ENCODE results near the gene TAS1R3.
A peak's percentile ranks its signal among the peaks of the same experiment; 100 is the strongest.

The TAS1R3 gene

GRCh38 chr1:1307923-1308755 lies 22.9 kb upstream of the TAS1R3 start, which contains the start of the genes ACAP3 and PUSL1:
Gene ACAP3 (minus strand): TSS chr1:1307930. CDS start chr1:1307815, 115 bp downstream.
Gene PUSL1 (plus strand): TSS chr1:1308597. CDS start chr1:1308644, 47 bp downstream.
- Mint-ChIP-seq H3K4me3 (peak within 1 kb of the TSS; percentile 89 to 92 (median 90)), H3K27me3 (ENCODE audit: low read depth) (no peaks in the 10 kb centered on the region), H3K9me3 (no peaks in the 10 kb centered on the region), H3K36me3 (ENCODE audit: low read depth) (no peaks in the 10 kb centered on the region), H3K4me1 (peaks cover 22% of the 10 kb centered on the region), H3K27ac (peak within 1 kb of the TSS; percentile 51 to 81 (median 72))
- TF ChIP-seq, protein P1, sequence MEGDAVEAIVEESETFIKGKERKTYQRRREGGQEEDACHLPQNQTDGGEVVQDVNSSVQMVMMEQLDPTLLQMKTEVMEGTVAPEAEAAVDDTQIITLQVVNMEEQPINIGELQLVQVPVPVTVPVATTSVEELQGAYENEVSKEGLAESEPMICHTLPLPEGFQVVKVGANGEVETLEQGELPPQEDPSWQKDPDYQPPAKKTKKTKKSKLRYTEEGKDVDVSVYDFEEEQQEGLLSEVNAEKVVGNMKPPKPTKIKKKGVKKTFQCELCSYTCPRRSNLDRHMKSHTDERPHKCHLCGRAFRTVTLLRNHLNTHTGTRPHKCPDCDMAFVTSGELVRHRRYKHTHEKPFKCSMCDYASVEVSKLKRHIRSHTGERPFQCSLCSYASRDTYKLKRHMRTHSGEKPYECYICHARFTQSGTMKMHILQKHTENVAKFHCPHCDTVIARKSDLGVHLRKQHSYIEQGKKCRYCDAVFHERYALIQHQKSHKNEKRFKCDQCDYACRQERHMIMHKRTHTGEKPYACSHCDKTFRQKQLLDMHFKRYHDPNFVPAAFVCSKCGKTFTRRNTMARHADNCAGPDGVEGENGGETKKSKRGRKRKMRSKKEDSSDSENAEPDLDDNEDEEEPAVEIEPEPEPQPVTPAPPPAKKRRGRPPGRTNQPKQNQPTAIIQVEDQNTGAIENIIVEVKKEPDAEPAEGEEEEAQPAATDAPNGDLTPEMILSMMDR (IDR thresholded peaks at IDR 0.05; ENCODE audit: unreplicated experiment in 3 of 3), result no peak

DNA sequence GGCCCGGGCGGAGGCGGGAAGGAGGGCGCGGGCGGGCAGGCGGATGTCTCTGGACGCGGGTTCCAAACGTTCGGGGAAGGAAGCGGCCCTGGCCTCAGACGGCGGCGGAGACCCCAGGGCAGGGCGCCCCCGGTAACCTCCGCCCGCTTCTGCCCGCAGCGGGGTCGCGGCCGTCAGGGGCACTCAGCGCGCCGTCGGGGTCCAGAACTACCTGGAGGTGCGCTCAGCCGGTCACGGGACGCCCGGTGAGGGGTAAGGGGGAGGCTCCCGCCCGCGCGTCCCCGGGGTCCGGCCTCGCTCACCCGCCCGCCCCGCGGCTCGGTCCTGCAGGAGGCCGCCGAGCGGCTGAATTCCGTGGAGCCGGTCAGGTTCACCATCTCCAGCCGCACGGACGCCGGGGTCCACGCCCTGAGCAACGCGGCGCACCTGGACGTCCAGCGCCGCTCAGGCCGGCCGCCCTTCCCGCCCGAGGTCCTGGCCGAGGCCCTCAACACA lies 22.3 kb upstream of the TAS1R3 start:
- peaks cover 3% of the 10 kb centered on the region for H3K36me3 Mint-ChIP-seq (ENCODE audit: low read depth)
- peaks cover 22% of the 10 kb centered on the region for H3K4me1 Mint-ChIP-seq
- H3K27me3 Mint-ChIP-seq (ENCODE audit: low read depth), result no peaks in the 10 kb centered on the region

DNA sequence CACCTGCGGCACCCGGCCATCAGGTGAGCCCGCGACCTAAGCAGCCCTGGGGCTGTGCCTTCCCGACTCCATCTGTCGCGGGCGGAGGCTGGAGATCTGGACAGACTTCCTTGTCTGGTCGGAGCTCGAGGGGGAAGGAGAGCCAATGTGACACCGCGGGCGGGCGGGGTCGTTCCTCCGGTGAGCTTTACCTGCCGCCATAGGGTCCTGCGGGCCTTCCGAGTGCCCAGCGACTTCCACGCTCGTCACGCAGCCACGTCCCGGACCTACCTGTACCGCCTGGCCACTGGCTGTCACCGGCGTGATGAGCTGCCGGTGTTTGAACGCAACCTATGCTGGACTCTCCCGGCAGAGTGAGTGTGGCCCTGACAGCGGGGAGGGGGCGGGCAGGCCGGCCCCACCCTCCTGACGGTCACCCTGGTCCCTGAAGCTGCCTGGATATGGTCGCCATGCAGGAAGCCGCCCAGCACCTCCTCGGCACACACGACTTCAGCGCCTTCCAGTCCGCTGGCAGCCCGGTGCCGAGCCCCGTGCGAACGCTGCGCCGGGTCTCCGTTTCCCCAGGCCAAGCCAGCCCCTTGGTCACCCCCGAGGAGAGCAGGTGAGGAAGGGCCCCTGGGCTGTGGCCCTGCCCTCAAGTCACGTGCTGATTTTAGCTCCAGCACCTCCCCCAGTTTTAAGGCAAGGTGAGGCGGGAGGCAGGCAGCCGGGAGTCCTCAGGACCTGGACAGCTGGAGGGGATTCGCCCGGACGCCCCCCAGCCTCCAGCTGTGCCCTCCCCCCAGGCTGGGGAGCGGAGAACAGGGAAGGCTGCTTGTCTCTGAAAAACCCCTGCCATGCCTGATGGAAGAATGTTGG lies 21.6 kb upstream of the TAS1R3 start:
- Mint-ChIP-seq H3K9me3 (no peaks in the 10 kb centered on the region), H3K4me3 (peak overlapping the region; percentile 75 to 79 (median 75)), H3K27me3 (ENCODE audit: low read depth) (no peaks in the 10 kb centered on the region), H3K4me1 (peaks cover 20% of the 10 kb centered on the region), H3K27ac (no peak overlapping the region), H3K36me3 (ENCODE audit: low read depth) (peaks cover 4% of the 10 kb centered on the region)
- TF ChIP-seq, protein P1 (IDR thresholded peaks at IDR 0.05; ENCODE audit: unreplicated experiment in 3 of 3), result no peak

More for the DNA sequence above, 22.3 kb upstream of the TAS1R3 start:
- TF ChIP-seq, protein P1 (IDR thresholded peaks at IDR 0.05; ENCODE audit: unreplicated experiment in 3 of 3), result no peak
- no peaks in the 10 kb centered on the region for H3K9me3 Mint-ChIP-seq
- no peak overlapping the region for H3K27ac Mint-ChIP-seq
- peak overlapping the region; percentile 80 to 86 (median 84) for H3K4me3 Mint-ChIP-seq

DNA sequence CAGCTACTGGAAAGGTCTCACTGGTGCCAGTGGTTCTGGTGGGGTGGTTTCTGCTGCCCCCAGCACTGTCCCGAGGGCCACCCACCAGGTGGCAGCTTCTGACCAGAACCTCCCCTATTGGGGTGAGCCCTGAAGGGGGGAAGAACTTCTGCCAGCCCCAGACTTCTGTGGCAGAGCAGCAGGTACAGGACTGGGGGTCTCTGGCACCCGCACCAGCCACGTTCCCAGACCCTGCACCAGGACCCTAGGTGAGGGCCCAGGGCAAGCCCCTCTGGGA lies 21.0 kb upstream of the TAS1R3 start:
- Mint-ChIP-seq H3K4me3 (peak overlapping the region; percentile 75 to 79 (median 75)), H3K27ac (no peak overlapping the region), H3K4me1 (peaks cover 15% of the 10 kb centered on the region), H3K9me3 (no peaks in the 10 kb centered on the region), H3K36me3 (ENCODE audit: low read depth) (peaks cover 4% of the 10 kb centered on the region), H3K27me3 (ENCODE audit: low read depth) (no peaks in the 10 kb centered on the region)
- TF ChIP-seq, protein P1 (IDR thresholded peaks at IDR 0.05; ENCODE audit: unreplicated experiment in 3 of 3), result no peak

DNA sequence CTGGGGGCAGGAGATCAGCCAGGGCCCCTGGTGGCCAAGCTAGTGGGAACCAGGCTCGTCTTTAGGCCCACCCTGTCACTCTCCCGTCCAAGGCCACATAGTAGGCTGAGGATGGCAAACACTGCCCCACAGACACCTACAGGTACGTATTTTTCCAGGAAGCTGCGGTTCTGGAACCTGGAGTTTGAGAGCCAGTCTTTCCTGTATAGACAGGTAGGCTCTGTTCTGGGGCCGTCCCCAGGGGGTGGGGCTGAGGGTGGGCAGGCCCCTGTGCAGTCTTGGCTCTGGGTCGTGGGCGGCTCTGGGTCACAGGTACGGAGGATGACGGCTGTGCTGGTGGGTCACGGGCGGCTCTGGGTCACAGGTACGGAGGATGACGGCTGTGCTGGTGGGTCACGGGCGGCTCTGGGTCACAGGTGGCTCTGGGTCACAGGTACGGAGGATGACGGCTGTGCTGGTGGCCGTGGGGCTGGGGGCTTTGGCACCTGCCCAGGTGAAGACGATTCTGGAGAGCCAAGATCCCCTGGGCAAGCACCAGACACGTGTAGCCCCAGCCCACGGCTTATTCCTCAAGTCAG lies 20.5 kb upstream of the TAS1R3 start:
- TF ChIP-seq, protein P1 (IDR thresholded peaks at IDR 0.05; ENCODE audit: unreplicated experiment in 3 of 3), result no peak
- Mint-ChIP-seq H3K36me3 (ENCODE audit: low read depth) (peaks cover 4% of the 10 kb centered on the region), H3K4me1 (peaks cover 13% of the 10 kb centered on the region), H3K27me3 (ENCODE audit: low read depth) (no peaks in the 10 kb centered on the region), H3K4me3 (peak overlapping the region; percentile 64 to 77 (median 75)), H3K27ac (no peak overlapping the region), H3K9me3 (no peaks in the 10 kb centered on the region)
